Keratinocyte (primary cell): Measurements from ENCODE around the gene ZNF488.

ENCODE experiments used
- EZH2 ChIP-seq: IDR thresholded peaks from one replicate; pipeline ENCODE4 v1.6.1; 2012; ENCODE audit warnings: inconsistent platforms, mild to moderate bottlenecking, low read length, moderate library complexity
- TF ChIP-seq, protein P1 (sequence below), 3 experiments: IDR thresholded peaks in 1 of 3; conservative IDR thresholded peaks in 1 of 3; optimal IDR thresholded peaks in 1 of 3; 2 replicates in 2 of 3; 3 replicates in 1 of 3; pipeline versions ENCODE3 to v1.5.1; 2011; ENCODE audit warnings: low read length in 3 of 3, mild to moderate bottlenecking in 3 of 3, moderate library complexity in 2 of 3, control low read depth in 1 of 3, inconsistent platforms in 1 of 3; ENCODE audit not compliant: insufficient read depth in 2 of 3; ENCODE audit errors: extremely low read depth in 1 of 3

- TF ChIP-seq, protein P1, sequence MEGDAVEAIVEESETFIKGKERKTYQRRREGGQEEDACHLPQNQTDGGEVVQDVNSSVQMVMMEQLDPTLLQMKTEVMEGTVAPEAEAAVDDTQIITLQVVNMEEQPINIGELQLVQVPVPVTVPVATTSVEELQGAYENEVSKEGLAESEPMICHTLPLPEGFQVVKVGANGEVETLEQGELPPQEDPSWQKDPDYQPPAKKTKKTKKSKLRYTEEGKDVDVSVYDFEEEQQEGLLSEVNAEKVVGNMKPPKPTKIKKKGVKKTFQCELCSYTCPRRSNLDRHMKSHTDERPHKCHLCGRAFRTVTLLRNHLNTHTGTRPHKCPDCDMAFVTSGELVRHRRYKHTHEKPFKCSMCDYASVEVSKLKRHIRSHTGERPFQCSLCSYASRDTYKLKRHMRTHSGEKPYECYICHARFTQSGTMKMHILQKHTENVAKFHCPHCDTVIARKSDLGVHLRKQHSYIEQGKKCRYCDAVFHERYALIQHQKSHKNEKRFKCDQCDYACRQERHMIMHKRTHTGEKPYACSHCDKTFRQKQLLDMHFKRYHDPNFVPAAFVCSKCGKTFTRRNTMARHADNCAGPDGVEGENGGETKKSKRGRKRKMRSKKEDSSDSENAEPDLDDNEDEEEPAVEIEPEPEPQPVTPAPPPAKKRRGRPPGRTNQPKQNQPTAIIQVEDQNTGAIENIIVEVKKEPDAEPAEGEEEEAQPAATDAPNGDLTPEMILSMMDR (optimal IDR thresholded peaks at IDR 0.05 in 1 of 3, IDR thresholded peaks at IDR 0.05 in 1 of 3, conservative IDR thresholded peaks at IDR 0.05 in 1 of 3; ENCODE audit: extremely low read depth in 1 of 3, insufficient read depth in 2 of 3, low read length in 3 of 3): no peak
- no peak for TF ChIP-seq EZH2
Observed at GRCh38 chr10:47374611-47375536, 9.2 kb downstream of the ZNF488 start.
